Activated B cell treated with CpG ODN at 0.5 μM for 24 hours (primary cell): ENCODE results near the gene NSF. TPM values are rescaled to one million over a fixed set of nuclear protein-coding genes. Genes with fewer than 3 reads are reported as not detected.

ENCODE experiments used
- ATAC-seq: fragments of 200-7000 bp; cut with Tn5 transposase; one replicate; pipeline ENCODE4 v1.10.0; 2021; ENCODE audit warnings: low read depth, mild to moderate bottlenecking, moderate library complexity
- CTCF ChIA-PET: fragments of 350-600 bp; sonication (Branson Sonifier 250); formaldehyde crosslinking; loops from one replicate; lab custom pipeline; 2021; ENCODE audit warnings: antibody characterized with exemption; lab: Charles Lee
- POLR2A ChIA-PET: fragments of 350-600 bp; sonication (Branson Sonifier 250); formaldehyde crosslinking; loops from one replicate; lab custom pipeline; 2021; ENCODE audit warnings: antibody characterized with exemption; lab: Charles Lee
- DNase-seq: peaks from one replicate; pipeline ENCODE4 v3.0.0; 2022
- H3K27ac Mint-ChIP-seq: one replicate; pipeline ENCODE4 v1.8.0; 2020; ENCODE audit warnings: mixed read lengths
- H3K27me3 Mint-ChIP-seq: one replicate; pipeline ENCODE4 v1.8.0; 2021; ENCODE audit warnings: mixed read lengths
- H3K36me3 Mint-ChIP-seq: one replicate; pipeline ENCODE4 v1.8.0; 2021; ENCODE audit warnings: low read depth, mixed read lengths
- H3K4me1 Mint-ChIP-seq: one replicate; pipeline ENCODE4 v1.8.0; 2021; ENCODE audit warnings: mixed read lengths
- H3K4me3 Mint-ChIP-seq: one replicate; pipeline ENCODE4 v1.8.0; 2020; ENCODE audit warnings: mild to moderate bottlenecking, mixed read lengths
- H3K9me3 Mint-ChIP-seq: one replicate; pipeline ENCODE4 v1.8.0; 2020; ENCODE audit warnings: mixed read lengths
- CTCF ChIP-seq: fragments of 200-600 bp; IDR thresholded peaks from one replicate; pipeline ENCODE4 v1.8.0; 2022; ENCODE audit warnings: antibody characterized with exemption, mild to moderate bottlenecking
- intact Hi-C: fragments of 100-400 bp; cut with micrococcal nuclease; formaldehyde crosslinking; loops from one replicate; pipeline ENCODE4 v1.15.1; 2024
- total RNA-seq: library from RNA; stranded (reverse); gene quantifications from 2 replicates; pipeline ENCODE4 v1.2.3, GENCODE V29; 2022

The NSF gene
- total RNA-seq, 1 donor from 2014 or later, result 117 TPM

- ChIA-PET POLR2A (no interaction called here), CTCF (no interaction called here)
- DNase-seq (no peak), ATAC-seq (no peak)
- no peak overlapping the region for H3K27ac Mint-ChIP-seq
- H3K36me3 Mint-ChIP-seq, result peaks cover 46% of the 10 kb centered on the region
- TF ChIP-seq CTCF, result no peak
- no peak overlapping the region for H3K4me3 Mint-ChIP-seq
- H3K27me3 Mint-ChIP-seq, result no peaks in the 10 kb centered on the region
- no peaks in the 10 kb centered on the region for H3K9me3 Mint-ChIP-seq
- intact Hi-C loops, result loop anchor here (2.0 kb wide), 1 partner anchor 13 kb away; no protein-coding TSS in a partner anchor
- H3K4me1 Mint-ChIP-seq, result peaks cover 29% of the 10 kb centered on the region
These were observed 129.4 kb downstream of the NSF start for GRCh38 chr17:46719891-46720290.

- H3K9me3 Mint-ChIP-seq, result no peaks in the 10 kb centered on the region
- DNase-seq (no peak), ATAC-seq (no peak)
- H3K27ac Mint-ChIP-seq, result no peak overlapping the region
- intact Hi-C loops, result no loop called here
- H3K4me1 Mint-ChIP-seq, result peaks cover 29% of the 10 kb centered on the region
- no peak for TF ChIP-seq CTCF
- no peaks in the 10 kb centered on the region for H3K27me3 Mint-ChIP-seq
- CTCF ChIA-PET, result no interaction called here
- no peak overlapping the region for H3K4me3 Mint-ChIP-seq
- peaks cover 45% of the 10 kb centered on the region for H3K36me3 Mint-ChIP-seq
- POLR2A ChIA-PET, result no interaction called here
These were observed 129.9 kb downstream of the NSF start for GRCh38 chr17:46720408-46720807.

GRCh38 chr17:46722662-46723285 is 132.3 kb downstream of the NSF start:
- H3K27me3 Mint-ChIP-seq, result no peaks in the 10 kb centered on the region
- ATAC-seq, result no peak
- ChIA-PET CTCF (no interaction called here), POLR2A (no interaction called here)
- no peak for DNase-seq
- TF ChIP-seq CTCF, result no peak
- no peaks in the 10 kb centered on the region for H3K9me3 Mint-ChIP-seq
- H3K4me3 Mint-ChIP-seq, result no peak overlapping the region
- H3K4me1 Mint-ChIP-seq, result peaks cover 29% of the 10 kb centered on the region
- intact Hi-C loops, result no loop called here
- H3K27ac Mint-ChIP-seq, result no peak overlapping the region
- peaks cover 49% of the 10 kb centered on the region for H3K36me3 Mint-ChIP-seq

GRCh38 chr17:46726206-46726605 is 135.7 kb downstream of the NSF start:
- POLR2A ChIA-PET, result interaction anchor here (0.7 kb wide), 1 partner anchor 25 kb away, joined by 3 read pairs; no protein-coding TSS in a partner anchor
- Mint-ChIP-seq H3K36me3 (peaks cover 61% of the 10 kb centered on the region), H3K4me1 (peaks cover 26% of the 10 kb centered on the region), H3K27me3 (no peaks in the 10 kb centered on the region), H3K4me3 (no peak overlapping the region), H3K27ac (no peak overlapping the region), H3K9me3 (no peaks in the 10 kb centered on the region)
- TF ChIP-seq CTCF, result no peak
- intact Hi-C loops, result no loop called here
- no peak for DNase-seq
- CTCF ChIA-PET, result no interaction called here
- ATAC-seq, result no peak

GRCh38 chr17:46727572-46728348 is 137.3 kb downstream of the NSF start:
- ChIA-PET CTCF (no interaction called here), POLR2A (no interaction called here)
- Mint-ChIP-seq H3K9me3 (no peaks in the 10 kb centered on the region), H3K27me3 (no peaks in the 10 kb centered on the region), H3K4me1 (peaks cover 21% of the 10 kb centered on the region), H3K36me3 (peaks cover 60% of the 10 kb centered on the region), H3K27ac (no peak overlapping the region), H3K4me3 (no peak overlapping the region)
- TF ChIP-seq CTCF, result no peak
- DNase-seq (no peak), ATAC-seq (no peak)
- intact Hi-C loops, result no loop called here
